A549 (cell line): ENCODE data around the gene RSF1. TPM values are rescaled to one million over a fixed set of nuclear protein-coding genes. Genes with fewer than 3 reads are reported as not detected.

Source experiments
- ATAC-seq, 2 experiments: fragments of 200-7000 bp in 1 of 2; fragments of >200 bp in 1 of 2; cut with Nextera tagmentation in 1 of 2; cut with Tn5 transposase in 1 of 2; 3 replicates each; pipeline versions ENCODE4 v1.8.0 to v1.9.1; 2018 to 2020; ENCODE audit warnings: mild to moderate bottlenecking in 1 of 2, moderate library complexity in 1 of 2
- CTCF ChIA-PET: fragments of 300-600 bp; sonication (Branson Sonifier 250); formaldehyde crosslinking; extraction: SDS; loops from one replicate; lab custom pipeline; 2021; ENCODE audit warnings: antibody characterized with exemption, inconsistent platforms; lab: Yijun Ruan, JAX
- POLR2A ChIA-PET: fragments of 350-600 bp; formaldehyde crosslinking; extraction: SDS; loops from one replicate; lab custom pipeline; 2021; ENCODE audit warnings: antibody characterized with exemption, inconsistent platforms; lab: Yijun Ruan, JAX
- DNase-seq, 2 experiments: peaks; one replicate each; pipeline versions ENCODE4 v3.0.0 to v3.0.0-alpha.2; 2011 to 2016; ENCODE audit warnings: low read depth in 1 of 2, low spot score in 1 of 2
- FAIRE-seq: peaks from 2 replicates; lab custom pipeline; 2011; peaks lifted over from hg19 to GRCh38; lab: Jason Lieb, UNC
- H3K27ac ChIP-seq, 2 experiments: fragments of >200 bp; sonication (Bioruptor Twin); formaldehyde crosslinking; 3 replicates each; pipeline ENCODE4 v1.5.1; 2016 to 2017
- H3K4me1 ChIP-seq: fragments of >200 bp; sonication (Bioruptor Twin); formaldehyde crosslinking; 3 replicates; pipeline ENCODE4 v1.6.1; 2016
- H3K4me2 ChIP-seq: fragments of >200 bp; sonication (Bioruptor Twin); formaldehyde crosslinking; 3 replicates; pipeline ENCODE4 v1.6.1; 2016
- H3K4me3 ChIP-seq: fragments of >200 bp; sonication (Bioruptor Twin); formaldehyde crosslinking; 3 replicates; pipeline ENCODE4 v1.5.1; 2016
- H3K9me3 ChIP-seq: fragments of >200 bp; sonication (Bioruptor Twin); formaldehyde crosslinking; 3 replicates; pipeline ENCODE4 v1.6.1; 2016
- BHLHE40 ChIP-seq: IDR thresholded peaks from 2 replicates; pipeline ENCODE4 v1.6.1; 2012; ENCODE audit warnings: low read depth, low read length, inconsistent platforms
- CEBPB ChIP-seq, 2 experiments: fragments of >200 bp in 1 of 2; sonication (Bioruptor Twin) in 1 of 2; formaldehyde crosslinking in 1 of 2; IDR thresholded peaks; 2 replicates each; pipeline ENCODE4 v1.6.1; 2012 to 2016
- CHD2 ChIP-seq: fragments of 150-350 bp; IDR thresholded peaks from 2 replicates; pipeline ENCODE4 v1.6.1; 2014; ENCODE audit warnings: low read length; ENCODE audit not compliant: partially characterized antibody
- ESRRA ChIP-seq: fragments of 150-350 bp; IDR thresholded peaks from 2 replicates; pipeline ENCODE4 v1.6.1; 2014; ENCODE audit warnings: mild to moderate bottlenecking, low read length, borderline replicate concordance
- FOSB ChIP-seq: fragments of 250-450 bp; sonication (Bioruptor Pico); IDR thresholded peaks from 2 replicates; pipeline ENCODE4 v1.5.0; 2020; ENCODE audit warnings: mild to moderate bottlenecking, moderate library complexity
- FOXS1 ChIP-seq: fragments of 250-450 bp; sonication (Bioruptor Pico); IDR thresholded peaks from 2 replicates; pipeline ENCODE4 v1.5.0; 2020; ENCODE audit warnings: mild to moderate bottlenecking, moderate library complexity
- GATA3 ChIP-seq: IDR thresholded peaks from 2 replicates; pipeline ENCODE4 v1.6.1; 2012; ENCODE audit warnings: borderline replicate concordance
- HDAC2 ChIP-seq: fragments of 200-600 bp; sonication (generic); IDR thresholded peaks from 2 replicates; pipeline ENCODE4 v1.6.1; 2016
- HOXA7 ChIP-seq: fragments of 250-450 bp; sonication (Bioruptor Pico); IDR thresholded peaks from 2 replicates; pipeline ENCODE4 v1.5.0; 2020; ENCODE audit warnings: mild to moderate bottlenecking, moderate library complexity
- JUNB ChIP-seq: fragments of >200 bp; sonication (Bioruptor Twin); formaldehyde crosslinking; IDR thresholded peaks from 2 replicates; pipeline ENCODE4 v1.6.1; 2016
- KDM5A ChIP-seq: fragments of 200-600 bp; sonication (generic); IDR thresholded peaks from 2 replicates; pipeline ENCODE4 v1.6.1; 2016; ENCODE audit warnings: antibody characterized with exemption, mild to moderate bottlenecking
- MAZ ChIP-seq: fragments of 150-350 bp; IDR thresholded peaks from 2 replicates; pipeline ENCODE4 v1.6.1; 2014; ENCODE audit warnings: antibody characterized with exemption, low read depth, low read length, borderline replicate concordance
- MYC ChIP-seq: IDR thresholded peaks from 2 replicates; pipeline ENCODE4 v1.6.1; 2012; ENCODE audit warnings: mild to moderate bottlenecking, inconsistent platforms, low read length, improper control_type of control experiment, borderline replicate concordance
- NR3C1 ChIP-seq: fragments of >200 bp; sonication (Bioruptor Twin); formaldehyde crosslinking; IDR thresholded peaks from 3 replicates; pipeline ENCODE4 v1.6.1; 2017
- POLR2A ChIP-seq: IDR thresholded peaks from 2 replicates; pipeline ENCODE4 v1.6.1; 2012; ENCODE audit warnings: mild to moderate bottlenecking, low read length
- RAD21 ChIP-seq, 2 experiments: fragments of >200 bp in 1 of 2; sonication (Bioruptor Twin) in 1 of 2; formaldehyde crosslinking in 1 of 2; IDR thresholded peaks in 1 of 2; conservative IDR thresholded peaks in 1 of 2; 2 replicates in 1 of 2; 3 replicates in 1 of 2; pipeline ENCODE4 v1.6.1; 2012 to 2018; ENCODE audit warnings: inconsistent platforms in 1 of 2
- RARB ChIP-seq: fragments of 250-450 bp; sonication (Bioruptor Pico); IDR thresholded peaks from 2 replicates; pipeline ENCODE4 v1.8.0; 2021; ENCODE audit warnings: mild to moderate bottlenecking, moderate library complexity
- RCOR1 ChIP-seq: fragments of 150-350 bp; IDR thresholded peaks from 2 replicates; pipeline ENCODE4 v1.6.1; 2014; ENCODE audit warnings: antibody characterized with exemption, low read length, low read depth
- RNF2 ChIP-seq: fragments of 200-600 bp; sonication (generic); IDR thresholded peaks from 2 replicates; pipeline ENCODE4 v1.6.1; 2016; ENCODE audit warnings: low read depth, mild to moderate bottlenecking, antibody characterized with exemption, moderate library complexity, borderline replicate concordance
- SMC3 ChIP-seq: fragments of >200 bp; sonication (Bioruptor Twin); formaldehyde crosslinking; IDR thresholded peaks from 3 replicates; pipeline ENCODE4 v1.6.1; 2018; ENCODE audit warnings: inconsistent platforms
- SREBF2 ChIP-seq: fragments of 450-650 bp; IDR thresholded peaks from 2 replicates; pipeline ENCODE4 v1.6.1; 2014; ENCODE audit warnings: mild to moderate bottlenecking, moderate library complexity
- TP53 ChIP-seq: fragments of 250-450 bp; sonication (Bioruptor Pico); IDR thresholded peaks from 2 replicates; pipeline ENCODE4 v1.5.0; 2021; ENCODE audit warnings: mild to moderate bottlenecking, moderate library complexity
- ZC3H11A ChIP-seq: fragments of 450-650 bp; IDR thresholded peaks from 2 replicates; pipeline ENCODE4 v1.6.1; 2014; ENCODE audit warnings: antibody characterized with exemption, mild to moderate bottlenecking
- ZFP36 ChIP-seq: fragments of 450-650 bp; IDR thresholded peaks from 2 replicates; pipeline ENCODE4 v1.6.1; 2014; ENCODE audit warnings: borderline replicate concordance; ENCODE audit not compliant: partially characterized antibody
- WGBS: methylation state at CpG from one replicate; pipeline ENCODE4 v1.1.6; 2017; ENCODE audit errors: missing lambda C conversion rate; 5-methylcytosine and 5-hydroxymethylcytosine counted together
- polyA plus RNA-seq, 4 experiments: library from polyadenylated mRNA; depleted of rRNA in 3 of 4; stranded (reverse); fragments of >200 nt; fragmentation: RNase III in 1 of 4; extraction: RNeasy Plus Mini Kit Qiagen cat#74134 plus additional on column Dnase treatment in 1 of 4; gene quantifications; 2 replicates in 3 of 4; 3 replicates in 1 of 4; pipeline ENCODE4 v1.2.3, GENCODE V29; 2011 to 2017
- TF ChIP-seq, protein P1 (sequence below): IDR thresholded peaks from 2 replicates; pipeline ENCODE4 v1.6.1; 2012
- TF ChIP-seq, protein P2 (sequence below): fragments of 200-600 bp; sonication (generic); IDR thresholded peaks from 2 replicates; pipeline ENCODE4 v1.6.1; 2016; ENCODE audit warnings: antibody characterized with exemption, mild to moderate bottlenecking, moderate library complexity
- TF ChIP-seq, protein P3 (sequence below): fragments of 250-450 bp; sonication (Bioruptor Pico); IDR thresholded peaks from 2 replicates; pipeline ENCODE4 v1.5.0; 2020; ENCODE audit warnings: low read depth, mild to moderate bottlenecking, moderate library complexity

RSF1 gene
- polyA plus RNA-seq, 2 of the 4 experiments (the other 2 are of a cell fraction) = 18.8 to 29.6 TPM

DNA sequence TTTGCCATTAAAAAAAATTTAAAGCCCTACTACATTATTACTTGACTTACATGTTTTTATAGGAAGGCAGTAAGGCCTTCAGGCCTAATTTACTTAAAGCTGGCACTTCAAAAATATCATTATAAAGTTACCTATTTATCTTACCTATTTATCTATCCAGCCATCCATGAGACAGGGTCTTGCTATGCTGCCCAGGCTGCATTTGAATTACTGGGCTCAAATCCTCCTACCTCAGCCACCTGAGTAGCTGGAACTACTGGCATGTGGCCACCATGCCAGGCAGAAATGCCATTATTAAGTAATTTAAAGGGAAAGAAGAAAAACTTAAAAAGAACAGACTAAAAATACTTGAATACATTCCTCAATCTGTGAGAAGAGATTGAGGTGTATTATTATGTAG is 122.7 kb downstream of the RSF1 start (continued):
- no peak for TF ChIP-seq ZFP36
- TF ChIP-seq FOXS1 (CRISPR knock-in tag) = no peak
- TF ChIP-seq POLR2A = no peak

DNA sequence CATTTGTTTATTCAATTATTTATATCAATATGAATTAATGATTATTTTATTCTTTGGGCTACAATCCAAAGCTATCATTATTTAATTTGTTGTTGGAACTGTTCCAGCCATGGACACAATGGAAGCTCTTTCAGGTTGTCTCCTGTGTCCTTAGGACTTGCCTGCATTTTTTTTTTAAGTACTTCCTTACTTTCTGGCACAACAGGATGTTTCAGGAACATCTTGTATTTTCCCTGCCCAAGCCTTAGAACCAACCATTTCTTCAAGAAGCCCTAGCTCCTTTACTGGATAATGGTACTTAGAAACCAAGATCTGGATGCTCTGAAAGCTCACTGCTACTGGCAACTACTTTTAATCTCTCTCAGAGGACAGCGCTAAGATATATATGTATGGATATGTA is 125.1 kb downstream of the RSF1 start:
- Histone ChIP-seq H3K4me1 (no peaks in the 10 kb centered on the region), H3K9me3 (no peaks in the 10 kb centered on the region), H3K27ac (no peak overlapping the region), H3K4me3 (no peak overlapping the region), H3K4me2 (no peak overlapping the region)
- ChIA-PET POLR2A (no interaction called here), CTCF (interaction anchor here (0.7 kb wide), 1 partner anchor 161 kb away, joined by 3 read pairs; no protein-coding TSS in a partner anchor)
- FAIRE-seq (no peak), ATAC-seq (no peak), DNase-seq (no peak)
- TF ChIP-seq SMC3 = no peak
- TF ChIP-seq JUNB = no peak
- TF ChIP-seq NR3C1 = no peak
- TF ChIP-seq, protein P1, sequence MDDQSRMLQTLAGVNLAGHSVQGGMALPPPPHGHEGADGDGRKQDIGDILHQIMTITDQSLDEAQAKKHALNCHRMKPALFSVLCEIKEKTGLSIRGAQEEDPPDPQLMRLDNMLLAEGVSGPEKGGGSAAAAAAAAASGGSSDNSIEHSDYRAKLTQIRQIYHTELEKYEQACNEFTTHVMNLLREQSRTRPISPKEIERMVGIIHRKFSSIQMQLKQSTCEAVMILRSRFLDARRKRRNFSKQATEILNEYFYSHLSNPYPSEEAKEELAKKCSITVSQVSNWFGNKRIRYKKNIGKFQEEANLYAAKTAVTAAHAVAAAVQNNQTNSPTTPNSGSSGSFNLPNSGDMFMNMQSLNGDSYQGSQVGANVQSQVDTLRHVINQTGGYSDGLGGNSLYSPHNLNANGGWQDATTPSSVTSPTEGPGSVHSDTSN = no peak
- TF ChIP-seq HDAC2 = no peak
- no peak for TF ChIP-seq ESRRA
- TF ChIP-seq CHD2 = no peak
- TF ChIP-seq ZFP36 = no peak
- 97% methylated on average over 1 of the region's 1 CpG for WGBS

DNA sequence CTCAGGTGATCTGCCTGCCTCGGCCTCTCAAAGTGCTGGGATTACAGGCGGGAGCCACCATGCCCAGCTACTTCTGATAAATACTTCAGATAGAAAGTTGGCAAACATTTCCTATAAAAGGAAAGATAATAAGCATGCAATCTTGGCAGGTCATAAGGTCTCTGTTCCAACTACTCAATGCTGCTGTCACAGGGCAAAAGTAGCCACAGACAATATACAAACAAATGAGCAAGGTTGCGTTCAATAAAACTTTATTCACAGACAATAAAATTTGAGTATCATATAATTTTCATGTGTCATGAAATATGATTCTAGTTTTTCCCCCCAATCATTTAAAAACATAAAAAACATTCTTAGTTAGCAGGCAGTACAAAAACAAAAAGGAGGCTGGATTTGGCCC is 129.9 kb downstream of the RSF1 start:
- FAIRE-seq (no peak), DNase-seq (no peak), ATAC-seq (no peak)
- POLR2A ChIA-PET = no interaction called here
- no peak overlapping the region for H3K4me2 ChIP-seq
- H3K27ac ChIP-seq = no peak overlapping the region
- no peaks in the 10 kb centered on the region for H3K4me1 ChIP-seq
- H3K4me3 ChIP-seq = no peak overlapping the region
- CTCF ChIA-PET = no interaction called here
- H3K9me3 ChIP-seq = no peaks in the 10 kb centered on the region
- 97% methylated on average over 3 of the region's 3 CpGs for WGBS
- TF ChIP-seq BHLHE40 (no peak), MYC (no peak), ZC3H11A (no peak), RCOR1 (no peak), MAZ (no peak), GATA3 (no peak), CEBPB (IDR thresholded peaks at IDR 0.05) (no peak), KDM5A (no peak), ESRRA (no peak), TP53 (no peak), RNF2 (no peak)

DNA sequence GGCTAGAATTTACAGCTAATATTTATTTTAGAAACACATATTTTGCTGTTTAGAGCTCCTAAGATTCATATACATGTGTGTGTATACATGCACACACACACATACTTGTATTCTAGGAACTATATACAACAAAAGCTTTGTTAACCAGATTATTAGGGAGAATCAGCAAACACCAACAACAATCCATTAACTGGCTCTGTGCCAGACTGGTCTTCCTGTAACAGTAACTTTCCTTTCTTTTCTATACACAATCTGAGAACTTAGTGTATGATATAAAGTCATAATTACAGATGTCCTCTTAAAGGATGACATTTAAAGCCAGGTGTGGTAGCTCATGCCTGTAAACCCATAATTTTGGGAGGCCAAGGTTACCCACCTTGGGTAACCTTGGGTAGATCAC is 133.4 kb downstream of the RSF1 start:
- no peak for FAIRE-seq
- no peak for DNase-seq
- H3K27ac ChIP-seq = no peak overlapping the region
- H3K4me3 ChIP-seq = no peak overlapping the region
- H3K9me3 ChIP-seq = no peaks in the 10 kb centered on the region
- ChIA-PET POLR2A (no interaction called here), CTCF (interaction anchor here (1.2 kb wide), 1 partner anchor 18 kb away, joined by 4 read pairs; no protein-coding TSS in a partner anchor)
- no peak for ATAC-seq
- no peak overlapping the region for H3K4me2 ChIP-seq
- TF ChIP-seq, protein P1 = no peak
- TF ChIP-seq ZC3H11A = no peak
- TF ChIP-seq HOXA7 (CRISPR knock-in tag) = no peak
- TF ChIP-seq, protein P2, sequence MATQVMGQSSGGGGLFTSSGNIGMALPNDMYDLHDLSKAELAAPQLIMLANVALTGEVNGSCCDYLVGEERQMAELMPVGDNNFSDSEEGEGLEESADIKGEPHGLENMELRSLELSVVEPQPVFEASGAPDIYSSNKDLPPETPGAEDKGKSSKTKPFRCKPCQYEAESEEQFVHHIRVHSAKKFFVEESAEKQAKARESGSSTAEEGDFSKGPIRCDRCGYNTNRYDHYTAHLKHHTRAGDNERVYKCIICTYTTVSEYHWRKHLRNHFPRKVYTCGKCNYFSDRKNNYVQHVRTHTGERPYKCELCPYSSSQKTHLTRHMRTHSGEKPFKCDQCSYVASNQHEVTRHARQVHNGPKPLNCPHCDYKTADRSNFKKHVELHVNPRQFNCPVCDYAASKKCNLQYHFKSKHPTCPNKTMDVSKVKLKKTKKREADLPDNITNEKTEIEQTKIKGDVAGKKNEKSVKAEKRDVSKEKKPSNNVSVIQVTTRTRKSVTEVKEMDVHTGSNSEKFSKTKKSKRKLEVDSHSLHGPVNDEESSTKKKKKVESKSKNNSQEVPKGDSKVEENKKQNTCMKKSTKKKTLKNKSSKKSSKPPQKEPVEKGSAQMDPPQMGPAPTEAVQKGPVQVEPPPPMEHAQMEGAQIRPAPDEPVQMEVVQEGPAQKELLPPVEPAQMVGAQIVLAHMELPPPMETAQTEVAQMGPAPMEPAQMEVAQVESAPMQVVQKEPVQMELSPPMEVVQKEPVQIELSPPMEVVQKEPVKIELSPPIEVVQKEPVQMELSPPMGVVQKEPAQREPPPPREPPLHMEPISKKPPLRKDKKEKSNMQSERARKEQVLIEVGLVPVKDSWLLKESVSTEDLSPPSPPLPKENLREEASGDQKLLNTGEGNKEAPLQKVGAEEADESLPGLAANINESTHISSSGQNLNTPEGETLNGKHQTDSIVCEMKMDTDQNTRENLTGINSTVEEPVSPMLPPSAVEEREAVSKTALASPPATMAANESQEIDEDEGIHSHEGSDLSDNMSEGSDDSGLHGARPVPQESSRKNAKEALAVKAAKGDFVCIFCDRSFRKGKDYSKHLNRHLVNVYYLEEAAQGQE = no peak
- TF ChIP-seq RAD21 (conservative IDR thresholded peaks at IDR 0.05 in 1 of 2, IDR thresholded peaks at IDR 0.05 in 1 of 2) = no peak
- TF ChIP-seq, protein P3, sequence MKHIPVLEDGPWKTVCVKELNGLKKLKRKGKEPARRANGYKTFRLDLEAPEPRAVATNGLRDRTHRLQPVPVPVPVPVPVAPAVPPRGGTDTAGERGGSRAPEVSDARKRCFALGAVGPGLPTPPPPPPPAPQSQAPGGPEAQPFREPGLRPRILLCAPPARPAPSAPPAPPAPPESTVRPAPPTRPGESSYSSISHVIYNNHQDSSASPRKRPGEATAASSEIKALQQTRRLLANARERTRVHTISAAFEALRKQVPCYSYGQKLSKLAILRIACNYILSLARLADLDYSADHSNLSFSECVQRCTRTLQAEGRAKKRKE = no peak
- no peak for TF ChIP-seq RNF2
- no peak for TF ChIP-seq SREBF2
- no peak for TF ChIP-seq CEBPB (IDR thresholded peaks at IDR 0.05)
- TF ChIP-seq MYC = no peak
- TF ChIP-seq FOSB = no peak
- TF ChIP-seq RARB = no peak
- TF ChIP-seq CHD2 = no peak
- no peaks in the 10 kb centered on the region for H3K4me1 ChIP-seq
